Fibroblast of mammary gland (primary cell): Measurements from ENCODE around the gene ANXA10.

ENCODE experiments used
- DNase-seq: peaks from one replicate; pipeline ENCODE4 v3.0.0-alpha.2; 2010; ENCODE audit warnings: low read depth
- H3K4me3 ChIP-seq: 2 replicates; pipeline ENCODE4 v1.5.1; 2011; ENCODE audit warnings: low read depth, mild to moderate bottlenecking, low read length, moderate library complexity; ENCODE audit not compliant: control insufficient read depth
- TF ChIP-seq, protein P1 (sequence below): conservative IDR thresholded peaks from 2 replicates; pipeline ENCODE4 v1.5.1; 2011; ENCODE audit warnings: low read depth, low read length, inconsistent platforms; ENCODE audit not compliant: control insufficient read depth, insufficient read depth

The ANXA10 gene

DNA sequence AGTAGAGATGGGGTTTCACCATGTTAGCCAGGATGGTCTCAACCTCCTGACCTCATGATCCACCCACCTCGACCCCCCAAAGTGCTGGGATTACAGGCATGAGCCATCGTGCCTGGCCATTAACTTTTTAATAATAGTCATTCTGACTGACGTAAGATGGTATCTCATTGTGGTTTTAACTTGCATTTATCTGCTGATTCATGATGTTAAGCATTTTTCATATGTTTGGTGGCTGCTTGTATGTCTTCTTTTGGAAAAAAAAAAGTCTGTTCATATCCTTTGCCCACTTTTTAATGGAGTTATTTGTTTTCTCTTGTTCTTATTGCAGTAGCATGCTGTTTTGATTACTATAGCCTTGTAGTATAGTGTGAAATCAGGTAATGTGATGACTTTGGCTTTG is 45.8 kb downstream of the ANXA10 start:
- peak; percentile 94 for DNase-seq
- TF ChIP-seq, protein P1, sequence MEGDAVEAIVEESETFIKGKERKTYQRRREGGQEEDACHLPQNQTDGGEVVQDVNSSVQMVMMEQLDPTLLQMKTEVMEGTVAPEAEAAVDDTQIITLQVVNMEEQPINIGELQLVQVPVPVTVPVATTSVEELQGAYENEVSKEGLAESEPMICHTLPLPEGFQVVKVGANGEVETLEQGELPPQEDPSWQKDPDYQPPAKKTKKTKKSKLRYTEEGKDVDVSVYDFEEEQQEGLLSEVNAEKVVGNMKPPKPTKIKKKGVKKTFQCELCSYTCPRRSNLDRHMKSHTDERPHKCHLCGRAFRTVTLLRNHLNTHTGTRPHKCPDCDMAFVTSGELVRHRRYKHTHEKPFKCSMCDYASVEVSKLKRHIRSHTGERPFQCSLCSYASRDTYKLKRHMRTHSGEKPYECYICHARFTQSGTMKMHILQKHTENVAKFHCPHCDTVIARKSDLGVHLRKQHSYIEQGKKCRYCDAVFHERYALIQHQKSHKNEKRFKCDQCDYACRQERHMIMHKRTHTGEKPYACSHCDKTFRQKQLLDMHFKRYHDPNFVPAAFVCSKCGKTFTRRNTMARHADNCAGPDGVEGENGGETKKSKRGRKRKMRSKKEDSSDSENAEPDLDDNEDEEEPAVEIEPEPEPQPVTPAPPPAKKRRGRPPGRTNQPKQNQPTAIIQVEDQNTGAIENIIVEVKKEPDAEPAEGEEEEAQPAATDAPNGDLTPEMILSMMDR: no peak
- no peak overlapping the region for H3K4me3 ChIP-seq

DNA sequence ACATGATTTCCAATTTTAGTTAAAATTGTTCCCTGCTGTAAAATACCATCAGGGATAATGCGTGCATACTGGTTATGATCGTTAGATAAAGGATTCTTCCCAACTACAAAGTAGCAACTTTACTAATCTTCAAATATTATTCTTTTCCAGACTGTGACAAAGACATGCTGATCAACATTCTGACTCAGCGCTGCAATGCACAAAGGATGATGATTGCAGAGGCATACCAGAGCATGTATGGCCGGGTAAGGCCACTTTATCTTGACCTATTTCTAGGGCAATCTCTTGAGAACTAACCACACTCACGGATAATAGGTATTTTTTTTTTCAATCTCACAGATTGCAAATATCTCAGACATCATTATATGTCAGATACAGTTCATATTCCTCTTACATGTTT is 47.0 kb downstream of the ANXA10 start:
- DNase-seq: peak; percentile 77
- TF ChIP-seq, protein P1: no peak
- no peak overlapping the region for H3K4me3 ChIP-seq

DNA sequence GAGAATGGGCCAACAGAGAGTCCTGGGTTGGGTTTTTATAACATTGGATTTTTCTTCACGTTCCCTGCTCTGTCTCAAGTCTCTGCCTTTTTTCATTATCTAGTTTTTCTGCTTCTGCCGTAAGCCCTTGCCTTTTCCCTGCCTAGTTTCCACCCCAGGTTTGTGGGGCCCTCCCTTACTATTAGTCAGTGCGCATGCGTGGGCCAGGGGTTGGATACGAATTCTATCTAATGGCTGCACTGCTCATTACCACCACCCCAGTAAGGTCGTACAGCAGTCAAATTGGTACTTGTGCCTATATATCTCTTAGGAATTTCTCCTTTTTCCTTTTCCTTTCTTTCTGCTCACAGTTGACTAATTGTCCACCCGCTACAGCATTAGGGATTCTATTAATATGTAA is 49.4 kb downstream of the ANXA10 start:
- DNase-seq: no peak
- TF ChIP-seq, protein P1: no peak
- no peak overlapping the region for H3K4me3 ChIP-seq

DNA sequence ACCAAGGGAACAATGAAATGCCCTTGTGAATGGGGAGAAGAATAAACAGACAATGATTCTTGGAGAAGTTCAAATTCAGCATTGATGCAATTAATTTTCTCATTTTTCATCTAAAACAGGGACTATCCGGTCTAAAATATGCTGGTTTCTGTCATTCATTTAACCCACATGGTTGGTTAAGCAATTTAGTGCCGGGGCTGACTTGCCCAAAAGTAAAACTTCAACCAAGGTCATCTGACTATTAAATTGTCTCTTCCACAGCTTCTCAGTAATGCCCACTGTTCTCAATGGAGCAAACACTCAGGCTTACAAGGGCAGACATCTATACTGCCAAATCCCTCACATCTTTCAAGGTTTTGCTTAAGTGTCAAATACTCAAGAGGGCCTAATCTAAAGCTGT is 51.3 kb downstream of the ANXA10 start:
- TF ChIP-seq, protein P1: no peak
- no peak for DNase-seq
- no peak overlapping the region for H3K4me3 ChIP-seq

DNA sequence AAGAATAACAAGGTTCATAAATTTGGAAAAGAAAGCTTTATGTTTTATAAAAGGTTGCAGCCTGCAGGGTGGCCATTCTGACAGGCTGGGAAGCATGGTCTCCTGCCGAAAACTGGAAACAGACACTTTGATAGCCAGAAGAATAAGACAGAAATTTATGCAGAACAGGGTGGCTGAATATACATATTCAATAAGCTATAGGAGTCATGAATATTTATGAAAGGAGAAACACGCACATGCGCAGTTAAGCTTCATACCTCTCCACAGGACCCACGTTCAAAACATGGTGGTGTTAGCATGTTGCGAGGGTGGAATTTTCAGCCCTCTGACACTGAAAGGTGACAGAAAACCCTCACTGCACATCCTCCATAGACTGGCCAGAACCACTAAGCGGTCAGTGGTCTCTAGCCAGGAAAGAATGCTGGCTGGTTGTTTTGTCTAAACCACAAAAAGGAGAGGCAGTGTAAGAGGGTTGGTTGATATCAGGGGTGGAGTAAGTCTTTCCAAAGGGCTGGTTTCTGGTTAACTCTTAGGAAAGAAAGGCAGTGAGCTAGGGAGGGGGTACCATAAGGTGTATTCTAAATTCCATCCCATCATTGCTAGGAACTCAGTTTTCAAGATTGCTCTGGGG is 58.2 kb downstream of the ANXA10 start:
- DNase-seq: no peak
- H3K4me3 ChIP-seq: no peak overlapping the region
- TF ChIP-seq, protein P1: no peak

DNA sequence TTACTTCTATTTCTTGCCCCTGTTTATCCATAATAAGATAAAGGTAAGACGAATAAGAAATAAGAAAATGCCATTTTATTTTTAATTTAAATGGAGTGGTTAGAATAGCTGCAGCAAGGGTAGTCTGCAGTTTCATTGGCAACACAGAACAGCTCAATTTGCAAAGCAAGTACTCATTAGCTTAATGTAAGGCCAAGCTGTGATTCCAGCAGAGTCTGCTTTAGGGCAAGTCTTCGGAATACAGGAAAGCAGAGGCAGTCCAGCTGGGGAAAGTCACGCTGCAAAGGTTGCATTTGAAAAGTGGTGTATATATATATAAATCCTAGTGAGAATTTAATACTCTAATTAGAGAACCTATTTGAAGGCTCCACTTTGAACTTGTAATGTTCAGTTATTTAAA is 59.0 kb downstream of the ANXA10 start:
- no peak overlapping the region for H3K4me3 ChIP-seq
- DNase-seq: no peak
- TF ChIP-seq, protein P1: no peak
